HuH-7.5 (cell line): ENCODE measurements around the gene METRNL.
"Not testable (repeated sequence)": the region's sequence is repeated elsewhere in the genome, so short reads cannot be mapped to it uniquely, and the experiment has no call there.

Experiments
- DNase-seq: peaks from one replicate; pipeline ENCODE4 v3.0.0; 2011; ENCODE audit warnings: low spot score

METRNL gene, protein sequence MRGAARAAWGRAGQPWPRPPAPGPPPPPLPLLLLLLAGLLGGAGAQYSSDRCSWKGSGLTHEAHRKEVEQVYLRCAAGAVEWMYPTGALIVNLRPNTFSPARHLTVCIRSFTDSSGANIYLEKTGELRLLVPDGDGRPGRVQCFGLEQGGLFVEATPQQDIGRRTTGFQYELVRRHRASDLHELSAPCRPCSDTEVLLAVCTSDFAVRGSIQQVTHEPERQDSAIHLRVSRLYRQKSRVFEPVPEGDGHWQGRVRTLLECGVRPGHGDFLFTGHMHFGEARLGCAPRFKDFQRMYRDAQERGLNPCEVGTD

DNA sequence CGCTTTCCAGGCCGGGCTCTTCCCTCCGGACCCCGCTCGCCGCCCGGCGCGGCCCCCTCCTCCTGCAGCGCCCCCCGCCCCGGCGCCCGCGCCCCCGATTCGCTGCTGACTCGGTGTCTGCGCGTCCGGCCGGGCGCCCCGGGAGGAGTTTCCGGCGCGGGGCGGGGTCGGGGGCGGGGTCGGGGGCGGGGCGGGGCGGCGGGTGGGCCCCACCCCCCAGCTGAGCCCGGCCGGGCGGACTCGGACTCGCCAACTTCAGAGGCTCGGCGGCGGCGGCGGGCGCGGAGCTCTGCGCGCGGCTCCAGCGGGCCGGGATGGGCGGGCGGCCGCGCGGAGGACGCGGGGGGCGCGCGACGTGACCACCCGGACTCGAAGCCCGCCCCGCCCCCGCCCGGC lies at the start of gene METRNL:
Gene METRNL (plus strand): TSS at position 258 of the 396 bp plus-strand sequence. CDS start 207 bp downstream, outside the sequence.
- peak; percentile 92 for DNase-seq

DNA sequence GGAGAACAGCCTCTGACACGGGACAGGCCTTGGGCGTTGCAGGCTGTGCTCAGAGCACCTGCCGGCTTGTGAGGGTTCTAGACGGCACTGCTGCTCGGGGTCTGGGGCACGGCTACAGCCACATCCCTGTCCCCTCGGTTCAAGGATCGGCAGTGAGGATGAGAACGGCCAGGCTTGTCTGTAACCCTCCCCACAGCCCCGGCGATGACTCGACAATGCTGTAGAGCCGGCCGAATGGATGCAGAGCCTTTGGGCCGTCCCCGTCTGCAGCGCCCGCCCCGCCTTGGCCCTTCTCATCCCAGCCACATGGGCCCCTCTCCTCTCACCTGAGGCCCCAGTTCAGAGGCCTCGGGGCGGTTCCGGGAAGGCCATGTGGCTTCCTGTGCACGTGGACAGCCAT lies 49.0 kb upstream of the METRNL start:
- DNase-seq = no peak

DNA sequence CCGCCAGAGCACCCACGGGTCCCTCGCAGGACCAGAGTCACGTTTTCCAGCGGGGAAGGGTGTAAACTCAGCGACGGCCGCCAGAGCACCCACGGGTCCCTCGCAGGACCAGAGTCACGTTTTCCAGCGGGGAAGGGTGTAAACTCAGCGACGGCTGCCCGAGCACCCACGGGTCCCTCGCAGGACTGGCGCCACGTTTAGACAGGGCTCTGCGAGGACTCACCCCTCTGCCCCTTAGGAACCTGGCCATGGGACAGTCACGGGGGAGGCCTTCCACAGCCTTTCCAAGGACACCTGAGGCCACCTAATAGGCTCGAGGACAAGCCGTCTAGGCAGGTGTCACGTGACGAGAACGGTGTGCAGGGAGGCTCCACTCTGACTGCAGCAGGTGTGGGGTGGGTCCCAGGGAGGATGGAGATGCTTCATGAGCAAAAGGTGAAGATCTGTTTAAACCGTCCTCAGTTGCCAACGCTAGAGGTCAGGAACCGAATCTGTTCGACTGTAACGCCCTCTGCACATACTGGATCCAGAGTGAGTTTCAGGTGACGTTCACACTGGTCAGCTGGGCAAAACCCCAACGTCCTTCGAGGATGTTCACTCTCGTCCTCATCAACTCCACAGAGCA lies 48.0 kb upstream of the METRNL start:
- no peak for DNase-seq

DNA sequence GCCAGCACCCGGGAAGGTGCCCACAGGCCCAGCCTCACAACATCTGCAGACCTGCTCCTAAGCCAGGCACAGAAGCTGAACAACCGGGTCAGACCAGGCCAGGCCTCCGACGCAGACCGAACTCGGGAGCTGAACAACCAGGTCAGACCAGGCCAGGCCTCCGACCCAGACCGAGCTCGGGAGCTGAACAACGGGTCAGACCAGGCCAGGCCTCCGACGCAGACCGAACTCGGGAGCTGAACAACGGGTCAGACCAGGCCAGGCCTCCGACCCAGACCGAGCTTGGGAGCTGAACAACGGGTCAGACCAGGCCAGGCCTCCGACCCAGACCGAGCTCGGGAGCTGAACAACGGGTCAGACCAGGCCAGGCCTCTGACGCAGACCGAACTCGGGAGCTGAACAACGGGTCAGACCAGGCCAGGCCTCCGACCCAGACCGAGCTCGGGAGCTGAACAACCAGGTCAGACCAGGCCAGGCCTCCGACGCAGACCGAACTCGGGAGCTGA lies 47.4 kb upstream of the METRNL start:
- not testable (repeated sequence) for DNase-seq

DNA sequence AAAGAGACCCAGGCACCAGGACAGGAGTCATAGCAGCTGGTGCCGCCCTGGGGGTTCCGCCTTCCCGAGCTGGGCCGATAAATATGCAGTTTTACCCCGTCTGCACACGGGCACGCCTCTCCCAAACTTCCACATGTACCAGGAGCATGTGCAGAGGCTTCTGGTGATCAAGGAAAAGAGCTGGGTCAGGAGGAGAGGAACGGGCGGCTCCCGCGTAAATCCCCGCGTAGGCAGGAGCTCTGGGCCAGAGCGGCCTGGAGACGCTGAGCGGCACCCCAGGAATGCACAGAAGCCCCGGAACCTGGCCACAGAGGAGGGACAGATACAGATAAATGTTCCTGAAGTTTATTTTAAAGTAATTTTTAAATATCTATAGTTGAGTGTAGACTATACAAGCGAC lies 46.6 kb upstream of the METRNL start:
- no peak for DNase-seq

DNA sequence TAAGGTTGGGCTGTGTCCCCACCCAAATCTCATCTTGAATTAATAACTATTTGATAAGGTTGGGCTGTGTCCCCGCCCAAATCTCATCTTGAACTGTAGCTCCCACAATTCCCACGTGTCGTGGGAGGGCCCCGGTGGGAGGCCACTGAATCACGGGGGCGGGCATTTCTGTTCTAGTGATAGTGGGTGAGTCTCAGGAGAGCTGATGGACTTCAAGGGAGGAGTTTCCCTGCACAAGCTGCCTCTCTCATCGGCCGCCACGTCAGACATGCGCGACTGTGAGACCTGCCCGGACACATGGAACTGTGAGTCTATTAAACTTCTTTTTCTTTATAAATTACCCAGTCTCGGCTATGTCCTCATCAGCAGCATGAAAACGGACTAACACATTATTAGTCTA lies 44.9 kb upstream of the METRNL start:
- DNase-seq = no peak

DNA sequence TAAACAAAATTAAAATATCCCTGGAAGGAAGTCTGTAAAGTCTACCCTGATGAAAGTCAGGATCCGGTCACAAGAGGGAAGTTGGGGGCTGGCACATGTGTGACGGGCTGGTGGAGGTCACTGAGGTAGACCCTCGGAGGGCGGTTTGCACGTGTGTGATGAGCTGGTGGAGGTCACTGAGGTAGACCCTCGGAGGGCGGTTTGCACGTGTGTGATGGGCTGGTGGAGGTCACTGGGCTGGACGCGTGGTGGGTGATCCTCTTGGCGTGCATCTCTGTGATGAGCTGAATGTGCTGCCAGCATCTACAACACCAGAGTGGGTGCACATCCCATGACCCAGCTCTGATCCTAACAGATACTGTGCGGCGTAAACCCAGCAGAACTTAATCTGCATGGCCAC lies 43.7 kb upstream of the METRNL start:
- no peak for DNase-seq

DNA sequence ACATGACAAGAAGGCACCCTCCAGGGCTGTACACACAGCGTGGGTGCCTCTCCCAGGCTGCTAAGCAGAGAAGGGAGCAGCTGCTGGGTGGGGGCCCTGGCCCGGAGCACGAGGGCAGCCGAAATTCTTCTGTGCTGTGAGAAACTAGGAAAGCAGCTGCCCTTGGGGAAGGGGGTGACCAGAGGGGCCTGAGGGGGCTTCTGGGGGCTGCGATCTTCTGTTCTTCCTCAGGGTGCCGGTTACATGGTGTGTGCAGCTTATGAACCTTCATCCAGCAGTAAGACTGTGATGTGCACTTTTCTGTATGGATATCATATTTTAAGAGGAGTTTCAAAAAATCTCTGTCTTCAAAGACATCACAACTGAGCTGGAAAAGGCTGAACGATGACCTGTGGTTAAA lies 43.2 kb upstream of the METRNL start:
- DNase-seq = no peak

DNA sequence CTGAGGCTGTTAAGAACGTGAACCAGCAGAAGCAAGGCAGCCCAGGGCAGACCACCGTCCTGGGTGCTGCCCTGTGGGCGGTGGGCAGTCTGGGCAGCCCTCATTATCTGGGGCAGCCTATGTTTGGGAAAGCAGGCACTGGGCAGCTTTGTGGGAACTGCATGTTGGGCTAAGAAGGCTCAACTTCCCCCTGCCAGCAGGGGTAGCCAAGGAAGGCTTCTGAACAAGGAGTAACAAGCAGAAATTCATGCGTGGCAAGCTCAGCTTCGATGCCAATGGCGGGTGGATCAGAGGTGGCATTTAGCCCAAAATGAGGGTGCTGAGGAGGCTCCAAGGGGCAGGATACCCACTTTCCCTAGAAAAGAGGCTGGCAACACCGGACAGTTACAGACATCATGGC lies 42.7 kb upstream of the METRNL start:
- no peak for DNase-seq

DNA sequence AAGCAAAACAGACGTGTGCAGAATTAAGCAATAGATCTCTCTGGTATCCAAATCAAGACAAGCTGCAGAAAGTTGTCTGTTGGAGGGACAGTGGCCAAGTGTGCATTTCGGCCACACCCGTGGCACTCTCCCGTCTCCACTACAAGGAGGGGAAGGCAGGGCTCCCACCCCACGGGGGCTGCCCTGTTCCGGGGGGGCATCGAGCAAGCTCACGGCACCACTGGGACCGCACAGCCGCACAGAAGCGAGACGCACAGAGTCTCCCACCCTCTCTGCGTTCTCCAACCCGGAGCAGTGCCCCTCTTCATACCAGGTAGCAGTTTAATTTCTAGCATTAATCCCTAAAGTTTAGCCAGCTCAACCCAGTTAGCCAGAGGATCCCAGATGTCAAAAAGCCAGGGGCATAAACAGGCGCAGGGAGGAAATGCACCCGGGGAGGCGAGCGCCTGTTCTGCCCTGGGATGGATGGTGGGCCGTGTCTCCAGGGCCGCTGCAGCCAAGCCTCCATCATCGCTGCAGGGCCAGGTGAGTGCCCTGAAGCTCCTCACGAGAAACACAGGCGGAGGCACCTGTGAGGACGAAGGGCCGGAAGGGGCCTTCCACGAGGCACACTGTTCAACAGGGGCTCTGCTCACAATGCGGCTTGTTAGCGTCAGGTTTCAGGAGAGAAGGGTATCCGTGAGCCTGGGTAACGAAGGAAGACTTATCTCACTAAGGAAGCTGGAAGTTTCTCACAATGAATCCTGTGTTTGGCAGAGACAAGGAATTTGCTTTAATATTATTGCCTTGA lies 42.1 kb upstream of the METRNL start:
- no peak for DNase-seq

DNA sequence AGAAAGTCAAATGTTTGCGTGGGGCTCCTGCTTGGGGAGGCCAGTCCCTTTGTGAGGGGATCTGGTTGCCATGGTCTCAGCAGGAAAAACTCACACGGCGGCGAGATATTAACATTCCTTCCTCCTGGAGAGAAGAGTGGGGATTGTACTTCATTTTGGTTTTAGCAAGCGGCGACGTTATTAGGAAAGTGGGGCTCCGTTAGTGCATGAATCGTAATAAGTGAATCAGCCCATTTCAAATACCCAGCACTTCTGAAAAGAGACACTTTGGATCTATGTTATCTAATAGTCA lies 41.6 kb upstream of the METRNL start:
- no peak for DNase-seq

DNA sequence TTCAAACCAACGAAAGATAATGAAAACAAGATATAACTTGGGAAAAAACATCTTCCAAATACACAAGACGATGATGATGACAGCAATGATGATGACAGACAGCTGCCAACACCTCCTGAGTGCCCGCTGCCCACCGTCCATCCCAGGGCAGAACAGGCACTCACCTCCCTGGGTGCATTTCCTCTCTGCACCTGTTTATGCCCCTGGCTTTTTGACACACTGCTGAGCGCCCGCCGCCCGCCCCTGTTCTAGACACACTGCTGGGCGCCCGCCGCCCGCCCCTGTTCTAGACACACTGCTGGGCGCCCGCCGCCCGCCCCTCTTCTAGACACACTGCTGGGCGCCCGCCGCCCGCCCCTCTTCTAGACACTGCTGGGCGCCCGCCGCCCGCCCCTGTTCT lies 40.4 kb upstream of the METRNL start:
- DNase-seq = not testable (repeated sequence)

DNA sequence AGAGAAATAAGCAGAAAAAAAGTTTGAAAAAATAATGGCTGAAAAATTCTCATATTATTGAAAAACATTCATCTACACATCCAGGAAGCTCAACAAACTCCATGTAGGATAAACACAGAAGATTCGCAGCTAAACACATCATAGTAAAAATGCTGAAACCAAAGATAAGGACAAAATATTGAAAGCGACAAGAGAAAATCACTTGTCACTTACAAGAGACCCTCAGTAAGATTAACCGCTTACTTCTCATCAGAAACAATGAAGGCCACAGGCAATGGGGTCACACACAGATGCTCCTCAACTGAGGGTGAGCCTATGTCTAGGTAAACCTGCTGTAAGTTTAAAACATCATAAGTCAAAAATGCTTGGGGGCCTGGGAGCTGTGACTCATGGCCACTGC lies 38.1 kb upstream of the METRNL start:
- no peak for DNase-seq

DNA sequence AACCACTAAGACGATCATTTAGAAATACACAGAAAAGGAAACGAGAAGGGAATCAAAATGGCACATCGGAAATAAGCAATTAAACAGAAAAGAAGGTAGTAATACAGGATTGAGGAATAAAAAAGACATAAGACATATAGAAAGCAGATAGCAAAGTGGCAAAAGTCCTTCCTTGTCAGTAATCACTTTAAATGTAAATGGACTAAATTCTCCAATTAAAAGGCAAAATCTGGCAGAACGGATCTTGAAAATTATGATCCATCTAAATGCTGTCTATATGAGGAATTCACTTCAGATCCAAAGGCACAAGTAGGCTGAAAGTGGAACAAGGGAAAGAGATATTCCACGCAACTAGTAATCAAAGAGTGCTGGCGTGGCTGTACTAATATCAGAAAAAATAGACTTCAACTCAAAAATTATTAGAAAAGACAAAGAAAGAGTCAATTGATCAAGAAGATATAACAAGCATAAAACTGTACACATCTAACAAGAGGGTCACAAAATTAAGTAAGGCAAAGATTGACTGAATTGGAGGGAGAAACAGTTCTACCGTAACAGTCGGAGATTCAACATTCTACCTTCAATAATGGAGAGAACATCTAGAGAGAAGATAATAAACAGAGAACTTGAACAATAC lies 36.8 kb upstream of the METRNL start:
- DNase-seq = no peak

DNA sequence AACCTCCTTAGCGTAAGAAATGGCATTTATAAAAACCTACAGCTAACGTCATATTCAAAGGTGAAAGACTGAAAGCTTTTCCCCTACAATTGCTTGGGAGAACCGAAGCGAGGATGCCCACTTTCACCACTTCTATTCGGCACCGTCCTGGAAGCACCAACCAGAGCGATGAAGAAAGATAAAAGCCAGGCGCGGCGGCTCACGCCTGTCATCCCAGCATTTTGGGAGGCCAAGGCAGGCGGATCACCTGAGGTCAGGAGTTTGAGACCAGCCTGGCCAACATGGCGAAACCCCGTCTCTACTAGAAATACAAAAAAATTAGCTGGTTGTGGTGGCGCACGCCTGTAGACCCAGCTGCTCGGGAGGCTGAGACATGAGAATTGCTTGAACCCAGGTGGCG lies 34.9 kb upstream of the METRNL start:
- DNase-seq = not testable (repeated sequence)

DNA sequence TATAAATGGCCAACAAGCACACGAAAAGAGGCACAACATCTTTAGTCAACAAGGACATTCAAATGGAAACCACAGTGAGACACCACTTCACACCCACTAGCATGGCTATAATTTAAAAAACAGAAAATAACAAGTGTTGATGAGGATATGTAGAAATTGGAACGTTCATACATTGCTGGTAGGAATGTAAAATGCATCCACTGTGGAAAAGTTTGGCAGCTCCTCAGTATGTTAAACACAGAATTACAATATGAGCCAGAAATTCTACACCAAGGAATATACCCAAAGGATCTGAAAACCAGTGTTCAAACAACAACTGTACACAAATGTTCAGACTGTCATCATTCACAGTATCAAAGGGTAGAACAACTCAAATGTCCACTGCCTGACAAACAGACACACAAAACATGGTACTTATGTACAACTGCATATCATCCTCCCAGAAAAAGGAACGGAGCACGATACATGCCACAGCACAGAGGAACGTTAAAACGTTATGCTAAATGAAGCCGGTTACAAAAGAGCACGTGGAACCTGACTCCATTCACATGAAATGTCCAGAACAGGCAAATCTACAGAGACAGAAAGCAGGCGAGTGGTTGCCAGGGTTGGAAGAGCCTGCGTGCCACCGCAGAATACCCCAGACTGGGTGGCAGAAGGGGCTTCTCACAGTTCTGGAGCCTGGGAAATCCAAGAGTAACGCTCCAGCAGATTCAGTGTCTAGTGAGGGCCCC lies 32.8 kb upstream of the METRNL start:
- no peak for DNase-seq

DNA sequence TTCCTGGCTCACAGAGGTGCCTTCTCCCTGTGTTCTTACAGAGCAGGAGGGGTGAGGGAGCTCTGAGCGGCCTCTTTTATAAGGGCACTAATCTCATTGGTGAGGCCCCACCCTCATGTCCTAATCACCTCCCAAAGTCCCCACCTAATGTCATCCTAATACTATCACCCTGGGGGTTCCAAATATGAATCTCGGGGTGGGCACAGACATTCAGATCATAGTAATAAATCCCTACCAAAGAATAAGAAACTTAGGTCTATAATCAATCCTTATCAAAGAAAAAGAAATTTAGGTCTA lies 32.3 kb upstream of the METRNL start:
- no peak for DNase-seq

DNA sequence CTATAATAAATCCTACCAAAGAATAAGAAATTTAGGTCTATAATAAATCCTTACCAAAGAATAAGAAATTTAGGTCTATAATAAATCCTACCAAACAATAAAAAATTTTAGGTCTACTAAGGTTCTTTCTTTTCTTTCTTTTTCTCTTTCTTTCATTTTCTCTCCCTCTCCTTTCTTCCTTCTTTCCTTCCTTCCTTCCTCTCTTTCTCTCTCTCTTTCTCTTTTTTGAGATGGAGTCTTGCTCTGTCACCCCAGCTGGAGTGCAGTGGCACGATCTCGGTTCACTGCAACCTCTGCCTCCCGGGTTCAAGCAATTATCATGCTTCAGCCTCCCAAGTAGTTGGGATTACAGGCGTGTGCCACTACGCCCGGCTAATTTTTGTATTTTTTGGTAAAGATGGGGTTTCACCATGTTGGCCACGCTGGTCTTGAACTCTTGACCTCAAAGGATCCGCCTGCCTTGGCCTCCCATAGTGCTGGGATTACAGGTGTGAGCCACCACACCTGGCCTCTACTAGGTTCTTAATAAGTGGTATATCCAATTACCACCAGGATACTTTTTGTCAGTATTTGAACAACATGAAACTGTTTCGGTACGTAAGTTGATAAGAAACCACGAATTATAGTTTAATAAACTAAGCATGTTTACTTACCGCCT lies 31.5 kb upstream of the METRNL start:
- not testable (repeated sequence) for DNase-seq

DNA sequence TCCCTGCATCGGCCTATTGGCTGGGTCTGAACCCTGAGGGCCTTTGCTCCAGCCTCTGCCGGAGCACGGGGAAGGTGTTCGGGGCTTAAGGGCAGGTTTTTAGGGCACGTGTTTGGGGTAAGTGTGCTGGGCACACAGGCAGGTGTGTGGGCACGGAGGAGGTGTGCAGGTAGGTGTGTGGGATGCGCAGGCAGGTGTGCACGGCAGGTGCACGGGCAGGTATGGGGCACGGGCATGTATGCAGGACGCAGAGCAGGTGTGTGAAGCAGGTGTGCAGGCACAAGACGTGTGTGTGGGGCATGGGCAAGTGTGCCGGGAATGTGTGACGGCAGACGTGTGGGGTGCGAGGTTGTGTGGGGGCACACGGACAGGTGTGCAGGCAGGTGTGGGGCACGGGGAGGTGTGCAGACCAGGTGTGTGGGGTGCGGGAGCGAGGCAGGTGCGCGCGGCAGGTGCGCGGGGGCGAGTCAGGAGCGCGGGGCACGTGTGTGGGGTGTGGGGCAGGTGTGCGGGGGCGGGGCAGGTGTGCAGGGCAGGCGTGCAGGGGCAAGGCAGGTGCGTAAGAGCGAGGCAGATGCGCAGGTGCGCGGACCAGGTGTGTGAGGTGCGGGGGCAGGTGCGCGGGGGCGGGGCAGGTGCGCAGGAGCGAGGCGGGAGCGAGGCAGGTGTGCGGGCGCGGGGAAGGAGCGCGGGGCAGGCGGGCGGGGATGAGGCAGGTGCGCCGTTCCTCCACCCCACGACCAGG lies 28.6 kb upstream of the METRNL start:
- no peak for DNase-seq

DNA sequence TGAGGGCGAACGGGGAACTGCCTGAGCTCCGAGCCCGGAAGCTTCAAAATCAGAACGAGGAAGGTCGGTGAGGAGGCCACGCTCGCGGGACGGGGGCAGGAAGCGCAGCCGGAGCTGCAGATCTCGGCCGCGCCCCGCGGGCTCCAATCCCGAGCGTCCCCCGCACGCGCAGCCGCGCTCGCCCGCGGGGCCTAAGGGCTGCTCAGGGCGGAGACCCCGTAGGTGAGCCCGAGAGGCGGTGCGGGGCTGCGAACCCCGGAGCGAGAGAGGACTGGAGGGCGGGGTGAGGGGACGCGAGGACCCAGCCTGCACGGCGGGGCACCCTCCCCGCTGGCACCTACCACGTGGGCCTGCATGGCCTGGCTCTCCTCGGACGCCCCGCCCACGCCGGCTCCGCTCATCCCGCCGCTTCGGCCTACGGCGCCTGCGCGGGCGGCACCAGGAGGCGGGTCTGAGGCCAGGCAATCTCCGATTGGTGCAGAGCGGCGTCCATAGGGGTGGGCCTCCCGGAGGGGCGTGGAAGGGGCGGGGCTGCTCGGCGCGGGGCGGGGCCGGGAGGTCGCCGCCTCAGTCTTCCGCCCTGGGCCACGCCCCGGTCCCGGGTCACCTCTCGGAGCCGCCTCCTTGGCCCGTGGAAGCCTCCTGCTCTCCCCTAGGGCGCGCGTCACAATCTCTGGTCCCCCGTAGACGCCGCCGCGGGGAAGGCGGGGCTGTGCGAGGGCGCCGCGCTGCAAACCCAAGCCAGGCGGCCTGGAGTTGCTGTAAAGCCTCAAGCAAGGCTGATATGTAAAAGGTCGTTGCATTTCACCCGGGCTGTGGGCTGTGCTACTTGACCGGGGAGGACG lies 27.8 kb upstream of the METRNL start:
- peak; percentile 96 for DNase-seq
